ENCODE measurements around the gene ZNF774.
A peak's percentile ranks its signal among the peaks of the same experiment; 100 is the strongest.
"Not testable (repeated sequence)": the region's sequence is repeated elsewhere in the genome, so short reads cannot be mapped to it uniquely, and the experiment has no call there.

ZNF774 gene

DNA sequence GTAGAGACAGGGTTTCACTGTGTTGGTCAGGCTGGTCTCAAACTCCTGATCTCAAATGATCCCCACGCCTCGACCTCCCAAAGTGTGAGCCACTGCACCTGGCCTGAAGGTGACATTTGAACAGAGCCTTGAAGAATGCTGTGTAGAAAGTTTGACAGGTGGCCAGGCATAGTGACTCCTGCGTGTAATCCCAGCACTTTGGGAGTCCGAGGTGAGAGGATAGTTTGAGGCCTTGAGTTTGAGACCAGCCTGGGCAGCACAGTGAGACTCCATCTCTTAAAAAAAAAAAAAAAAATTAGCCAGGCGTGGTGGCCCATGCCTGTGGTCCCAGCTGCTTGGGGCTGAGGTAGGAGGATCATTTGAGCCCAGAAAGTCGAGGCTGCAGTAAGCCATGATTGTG lies 37.4 kb downstream of the ZNF774 start:
- no peak for DNase-seq (ENCODE audit: low spot score)

- DNase-seq (ENCODE audit: low spot score) = no peak
Observed at GRCh38 chr15:90393040-90393439, 41.0 kb downstream of the ZNF774 start.

GRCh38 chr15:90394074-90394473 lies 42.0 kb downstream of the ZNF774 start:
- DNase-seq (ENCODE audit: low spot score) = no peak

GRCh38 chr15:90394748-90395442 lies 42.8 kb downstream of the ZNF774 start:
- DNase-seq (ENCODE audit: low spot score) = no peak

DNA sequence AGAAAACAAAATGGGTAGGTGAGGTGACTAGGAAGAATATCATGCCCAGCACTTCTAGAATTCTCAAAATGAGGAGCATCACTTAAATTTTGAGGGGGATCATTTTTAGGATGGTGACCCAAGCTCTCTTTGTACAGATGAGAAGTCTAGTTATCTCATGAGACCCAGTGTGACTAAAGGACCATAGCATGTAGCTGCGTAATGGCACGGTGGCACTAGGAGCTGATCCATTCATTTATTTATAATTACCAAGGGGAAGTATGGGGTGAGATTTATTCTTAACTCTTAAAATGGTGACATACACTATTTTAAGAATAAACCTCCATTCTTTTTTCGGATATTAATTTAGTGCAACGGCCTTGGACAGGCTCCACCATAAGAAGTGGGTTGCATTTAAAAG lies 44.2 kb downstream of the ZNF774 start:
- DNase-seq (ENCODE audit: low spot score) = no peak

GRCh38 chr15:90400005-90400758 lies 48.1 kb downstream of the ZNF774 start:
- no peak for DNase-seq (ENCODE audit: low spot score)

DNA sequence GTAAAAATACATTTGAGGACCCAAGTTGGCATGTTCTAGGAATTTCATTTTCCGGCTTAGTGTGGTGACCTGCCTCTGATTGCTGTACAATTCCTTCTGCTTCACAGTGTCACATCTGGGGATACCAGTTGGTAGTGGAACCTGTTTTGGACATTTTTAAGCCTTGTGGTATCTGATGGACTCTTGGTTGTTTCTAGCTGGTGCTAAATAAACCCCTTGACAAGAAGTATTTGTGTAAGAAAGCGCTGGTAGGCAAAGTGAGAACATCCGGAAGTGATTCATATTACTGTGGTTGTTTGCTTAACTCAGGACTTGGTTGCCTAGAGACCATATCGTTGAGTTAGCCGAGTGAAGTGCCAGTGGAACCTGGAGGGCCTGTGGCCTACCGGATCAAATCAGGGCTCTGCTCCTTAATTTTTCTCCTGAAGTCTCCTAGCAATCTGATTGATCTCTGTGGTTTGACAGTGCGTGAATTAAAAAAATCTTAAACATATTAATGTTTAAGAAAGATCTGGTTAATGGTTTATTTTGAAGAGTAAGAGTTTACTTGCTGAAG lies 48.8 kb downstream of the ZNF774 start:
- DNase-seq (ENCODE audit: low spot score) = peak; percentile 75

- no peak for DNase-seq (ENCODE audit: low spot score)
Observed at GRCh38 chr15:90401495-90401894, 49.4 kb downstream of the ZNF774 start.

- no peak for DNase-seq (ENCODE audit: low spot score)
Observed at GRCh38 chr15:90402223-90402622, 50.1 kb downstream of the ZNF774 start.

GRCh38 chr15:90402767-90403166 lies 50.7 kb downstream of the ZNF774 start:
- DNase-seq (ENCODE audit: low spot score) = no peak

DNA sequence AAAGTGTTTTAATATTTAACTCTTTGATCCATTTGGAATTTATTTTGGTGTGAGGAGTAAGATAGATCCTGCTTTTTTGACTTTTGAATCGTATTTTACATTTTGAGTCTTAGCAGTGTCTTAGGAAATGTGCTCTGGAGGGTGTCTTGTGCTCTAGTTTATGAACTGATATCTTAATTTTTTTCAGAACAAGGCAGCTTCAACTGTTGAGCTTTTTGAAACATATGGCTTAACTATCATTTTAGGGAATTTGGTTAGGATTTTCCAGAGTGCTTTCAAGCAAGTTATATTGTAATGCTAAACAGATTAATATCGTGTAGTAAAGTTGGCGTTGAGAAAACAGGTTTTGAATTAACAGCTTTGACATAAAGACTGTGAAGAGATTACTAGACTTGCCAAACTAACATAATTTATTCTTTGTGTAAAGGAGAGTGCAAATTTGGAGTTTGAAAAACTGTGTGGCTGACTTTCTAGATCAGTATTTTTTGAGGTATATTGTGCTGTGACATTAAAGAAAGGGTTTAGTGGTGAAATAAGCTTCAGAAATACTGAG lies 53.0 kb downstream of the ZNF774 start:
- no peak for DNase-seq (ENCODE audit: low spot score)

GRCh38 chr15:90407336-90407735 lies 55.3 kb downstream of the ZNF774 start:
- no peak for DNase-seq (ENCODE audit: low spot score)

DNA sequence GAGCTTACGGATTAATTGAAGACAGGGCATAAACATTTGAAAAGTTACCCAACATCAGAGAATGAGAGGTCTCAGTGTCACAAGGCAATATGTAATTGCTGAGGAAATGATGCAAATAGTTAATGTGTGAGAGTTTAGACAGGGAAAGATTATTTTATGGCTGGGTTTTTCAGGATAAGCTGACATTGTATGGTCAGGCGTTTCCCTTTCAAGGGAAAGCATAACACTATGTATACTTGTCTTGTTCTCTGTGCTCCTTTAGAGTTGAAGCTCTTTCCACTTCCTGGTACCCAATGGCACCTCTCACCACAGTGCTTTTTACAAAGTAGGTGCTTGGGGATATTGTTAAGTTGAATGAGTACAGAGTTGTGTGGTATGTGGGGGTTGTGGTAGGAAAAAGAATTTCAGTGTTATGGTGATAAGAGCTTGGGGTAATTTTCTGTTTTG lies 55.8 kb downstream of the ZNF774 start:
- DNase-seq (ENCODE audit: low spot score) = no peak

DNA sequence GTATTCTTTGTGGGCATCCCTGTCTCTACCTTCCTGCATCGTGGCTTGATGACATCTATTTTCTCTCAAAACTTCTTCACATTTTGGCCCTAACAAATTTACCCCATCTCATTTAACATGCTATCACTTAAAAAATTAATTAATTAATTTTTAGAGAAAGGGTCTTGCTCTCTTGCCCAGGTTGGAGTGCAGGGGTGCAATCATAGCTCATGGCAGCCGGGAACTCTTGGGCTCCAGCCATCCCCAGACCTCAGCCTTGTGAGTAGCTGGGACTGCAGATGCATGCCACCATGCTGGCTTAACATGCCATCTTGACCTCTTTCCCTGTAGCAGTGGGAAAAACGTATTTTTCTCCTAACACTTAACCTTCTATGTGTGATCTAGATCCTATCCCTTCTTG lies 56.6 kb downstream of the ZNF774 start:
- DNase-seq (ENCODE audit: low spot score) = no peak

GRCh38 chr15:90409587-90409986 lies 57.5 kb downstream of the ZNF774 start:
- DNase-seq (ENCODE audit: low spot score) = not testable (repeated sequence)

DNA sequence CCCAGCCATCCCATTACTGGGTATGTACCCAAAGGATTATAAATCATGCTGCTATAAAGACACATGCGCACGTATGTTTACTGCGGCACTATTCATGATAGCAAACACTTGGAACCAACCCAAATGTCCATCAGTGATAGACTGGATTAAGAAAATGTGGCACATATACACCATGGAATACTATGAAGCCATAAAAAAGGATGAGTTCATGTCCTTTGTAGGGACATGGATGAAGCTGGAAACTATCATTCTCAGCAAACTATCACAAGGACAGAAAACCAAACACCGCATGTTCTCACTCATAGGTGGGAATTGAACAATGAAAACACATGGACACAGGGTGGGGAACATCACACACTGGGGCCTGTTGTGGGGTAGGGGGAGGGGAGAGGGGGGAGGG lies 58.2 kb downstream of the ZNF774 start:
- DNase-seq (ENCODE audit: low spot score) = not testable (repeated sequence)

- no peak for DNase-seq (ENCODE audit: low spot score)
Observed at GRCh38 chr15:90411176-90411575, 59.1 kb downstream of the ZNF774 start.
